ENCODE results near the gene MICALL1.
"Not testable (repeated sequence)": the region's sequence is repeated elsewhere in the genome, so short reads cannot be mapped to it uniquely, and the experiment has no call there.

MICALL1 gene

GRCh38 chr22:37930952-37931440 is 24.9 kb downstream of the MICALL1 start:
- no peak for DNase-seq

- DNase-seq: no peak
These were observed 25.8 kb downstream of the MICALL1 start for GRCh38 chr22:37931893-37932389.

GRCh38 chr22:37932401-37932800 is 26.3 kb downstream of the MICALL1 start:
- no peak for DNase-seq

- DNase-seq: no peak
These were observed 26.9 kb downstream of the MICALL1 start for GRCh38 chr22:37932821-37933578.

- peak; percentile 90 for DNase-seq
These were observed 27.7 kb downstream of the MICALL1 start for GRCh38 chr22:37933711-37934376.

GRCh38 chr22:37940698-37941376 is 34.7 kb downstream of the MICALL1 start:
- DNase-seq: no peak

GRCh38 chr22:37942133-37942532 is 36.0 kb downstream of the MICALL1 start:
- no peak for DNase-seq

- no peak for DNase-seq
These were observed 37.2 kb downstream of the MICALL1 start for GRCh38 chr22:37943136-37943824.

- DNase-seq: no peak
These were observed 37.7 kb downstream of the MICALL1 start for GRCh38 chr22:37943825-37944198.

GRCh38 chr22:37944423-37944822 is 38.3 kb downstream of the MICALL1 start:
- DNase-seq: not testable (repeated sequence)

GRCh38 chr22:37947142-37947795 is 41.2 kb downstream of the MICALL1 start:
- DNase-seq: not testable (repeated sequence)

GRCh38 chr22:37951305-37951704 is 45.2 kb downstream of the MICALL1 start:
- no peak for DNase-seq

GRCh38 chr22:37952629-37953028 is 46.5 kb downstream of the MICALL1 start:
- not testable (repeated sequence) for DNase-seq

GRCh38 chr22:37953062-37953436 is 47.0 kb downstream of the MICALL1 start:
- DNase-seq: peak; percentile 39

GRCh38 chr22:37953437-37954179 is 47.5 kb downstream of the MICALL1 start, which contains the start of the genes C22orf23 and POLR2F:
TSS of gene C22orf23 (minus strand) at chr22:37953601. CDS start at chr22:37953149, 452 bp downstream.
TSS of gene POLR2F (plus strand) at chr22:37953699. CDS start at chr22:37953788, 89 bp downstream.
- DNase-seq: peak; percentile 97

GRCh38 chr22:37954686-37955085 is 48.6 kb downstream of the MICALL1 start:
- DNase-seq: no peak

GRCh38 chr22:37955825-37956397 is 49.8 kb downstream of the MICALL1 start:
- DNase-seq: not testable (repeated sequence)

- no peak for DNase-seq
These were observed 51.1 kb downstream of the MICALL1 start for GRCh38 chr22:37957232-37957631.

GRCh38 chr22:37959231-37959825 is 53.2 kb downstream of the MICALL1 start:
- DNase-seq: no peak

- no peak for DNase-seq
These were observed 55.0 kb downstream of the MICALL1 start for GRCh38 chr22:37961062-37961461.

All from femur (tissue), 1 donor.